K562 (cell line): ENCODE results near the gene SH2D4B. TPM values are rescaled to one million over a fixed set of nuclear protein-coding genes. Genes with fewer than 3 reads are reported as not detected.

Source experiments
- C11orf30 ChIP-seq: fragments of 450-650 bp; IDR thresholded peaks from 2 replicates; pipeline ENCODE4 v1.6.1; 2016; ENCODE audit warnings: low read depth, mild to moderate bottlenecking
- CSDE1 ChIP-seq, 2 experiments: fragments of 450-650 bp; IDR thresholded peaks; 2 replicates each; pipeline ENCODE4 v1.6.1; 2016; ENCODE audit warnings: mild to moderate bottlenecking in 1 of 2
- CTBP1 ChIP-seq: fragments of 450-650 bp; IDR thresholded peaks from 2 replicates; pipeline ENCODE4 v1.6.1; 2016; ENCODE audit warnings: borderline replicate concordance
- CTCF ChIP-seq, 3 experiments: IDR thresholded peaks in 2 of 3; conservative IDR thresholded peaks in 1 of 3; 2 replicates each; pipeline ENCODE4 v1.5.1; 2011 to 2012; ENCODE audit warnings: low read length in 3 of 3, mild to moderate bottlenecking in 3 of 3, control low read depth in 2 of 3, improper control_type of control experiment in 1 of 3, inconsistent platforms in 1 of 3, low read depth in 1 of 3, mixed read lengths in 1 of 3, moderate library complexity in 1 of 3; ENCODE audit not compliant: insufficient read depth in 2 of 3
- DMBX1 ChIP-seq: fragments of 250-450 bp; sonication (Bioruptor Pico); IDR thresholded peaks from 2 replicates; pipeline ENCODE4 v1.8.0; 2022; ENCODE audit warnings: inconsistent platforms, mild to moderate bottlenecking, moderate library complexity, borderline replicate concordance
- FOSL1 ChIP-seq: fragments of 200-800 bp; sonication (Bioruptor generic); conservative IDR thresholded peaks from 2 replicates; pipeline ENCODE4 v1.6.1; 2016; ENCODE audit warnings: missing genetic modification characterization, missing compliant biosample characterization
- GTF2A2 ChIP-seq: IDR thresholded peaks from 2 replicates; pipeline ENCODE4 v1.6.1; 2016; ENCODE audit warnings: mild to moderate bottlenecking, missing genetic modification characterization, missing compliant biosample characterization
- KDM1A ChIP-seq, 2 experiments: fragments of 450-650 bp; IDR thresholded peaks; 2 replicates each; pipeline ENCODE4 v1.6.1; 2016; ENCODE audit warnings: mild to moderate bottlenecking in 2 of 2
- MTF1 ChIP-seq: fragments of 250-450 bp; sonication (Bioruptor Pico); IDR thresholded peaks from 2 replicates; pipeline ENCODE4 v1.9.0; 2021; ENCODE audit warnings: moderate library complexity, mild to moderate bottlenecking, inconsistent platforms, borderline replicate concordance
- TSC22D4 ChIP-seq: fragments of 450-650 bp; IDR thresholded peaks from 2 replicates; pipeline ENCODE4 v1.6.1; 2016; ENCODE audit warnings: missing genetic modification characterization, missing biosample characterization, control low read depth
- ZMIZ1 ChIP-seq, 2 experiments: fragments of 150-350 bp in 1 of 2; IDR thresholded peaks; 2 replicates each; pipeline ENCODE4 v1.6.1; 2012 to 2016; ENCODE audit warnings: low read depth in 2 of 2, low read length in 2 of 2, mild to moderate bottlenecking in 1 of 2, moderate library complexity in 1 of 2
- ZNF3 ChIP-seq: fragments of 250-450 bp; sonication (Bioruptor Pico); IDR thresholded peaks from 2 replicates; pipeline ENCODE4 v1.5.0; 2021; ENCODE audit warnings: mild to moderate bottlenecking, moderate library complexity
- polyA plus RNA-seq, 8 experiments: library from polyadenylated mRNA; depleted of rRNA in 4 of 8; stranded (reverse) in 5 of 8; unstranded in 3 of 8; fragments of >200 nt; fragmentation: Nextera tagmentation in 2 of 8; fragmentation: Illumina TruSeq in 1 of 8; extraction: Ambion mirVana in 2 of 8; extraction: Trizol in 1 of 8; gene quantifications; 2 replicates each; pipeline versions ENCODE4 v1.2.1 to v1.2.3, GENCODE V29; 2011 to 2014; ENCODE audit warnings: inconsistent platforms in 1 of 8, missing spikeins in 1 of 8
- total RNA-seq, 7 experiments: library from RNA; depleted of rRNA in 6 of 7; stranded (reverse); fragments of >200 nt in 6 of 7; fragmentation: Illumina TruSeq in 2 of 7; extraction: Trizol in 2 of 7; gene quantifications; 2 replicates each; pipeline versions ENCODE4 v1.2.1 to v1.2.3, GENCODE V29; 2011 to 2021; ENCODE audit warnings: low replicate concordance in 1 of 7
- TF ChIP-seq, protein P1 (sequence below): sonication (generic); formaldehyde crosslinking; IDR thresholded peaks from 2 replicates; pipeline ENCODE4 v1.8.0; 2023; ENCODE audit warnings: missing genetic modification reagents, mild to moderate bottlenecking, borderline replicate concordance
- TF ChIP-seq, protein P2 (sequence below): fragments of 250-450 bp; sonication (Bioruptor Pico); IDR thresholded peaks from 2 replicates; pipeline ENCODE4 v1.8.0; 2022; ENCODE audit warnings: moderate library complexity, mild to moderate bottlenecking, inconsistent platforms

Gene SH2D4B
- total and polyA plus RNA-seq, 9 of the 15 experiments (the other 6 are each of a cell fraction or from before 2014, with no cell fraction given): 0.03 to 0.14 (median 0.04) TPM; not detected in 4

DNA sequence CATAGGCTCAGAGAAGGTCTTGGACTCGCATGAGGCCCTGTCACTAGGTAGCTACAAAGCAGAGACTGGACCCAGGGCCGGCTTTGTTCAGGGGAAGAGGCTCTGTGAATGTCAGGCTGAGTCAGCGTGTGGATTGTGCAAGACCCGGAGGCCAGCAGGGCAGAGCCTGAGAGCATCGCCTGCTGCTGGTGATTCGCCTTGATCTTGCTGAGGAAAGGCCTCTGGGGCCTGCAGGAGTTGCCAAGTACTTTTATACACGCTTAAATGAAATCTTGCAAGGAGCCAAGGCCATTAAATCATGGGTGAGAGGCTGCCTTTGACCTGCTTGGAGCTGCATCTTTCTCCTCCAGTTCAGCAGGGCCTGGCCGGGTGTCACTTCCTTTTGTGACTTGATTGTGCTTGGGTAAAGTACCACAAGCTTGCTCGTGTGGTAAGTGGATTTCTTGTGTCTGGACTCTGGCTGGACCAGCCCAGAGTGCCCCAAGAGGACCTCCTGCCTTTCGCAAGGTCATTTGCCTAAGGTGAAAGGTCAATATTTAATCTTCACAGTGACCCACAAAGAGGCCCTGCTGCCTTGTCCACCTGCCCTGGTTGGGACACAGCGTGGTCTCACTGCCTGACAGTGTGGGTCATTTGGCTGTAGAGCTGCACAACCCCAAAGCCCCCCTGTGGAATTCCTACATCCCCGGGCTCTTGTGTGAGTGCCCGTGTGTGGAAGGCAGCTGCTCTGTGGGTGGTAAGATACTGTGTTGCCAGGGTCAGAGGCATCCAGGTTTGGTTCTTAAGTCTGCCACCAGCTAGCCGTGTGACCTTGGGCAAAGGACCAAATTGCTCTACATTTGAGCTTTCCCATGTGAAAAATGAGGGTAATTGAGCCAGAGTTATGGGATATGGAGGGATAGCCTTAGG lies 38.6 kb upstream of the SH2D4B start (continued):
- TF ChIP-seq, protein P1, sequence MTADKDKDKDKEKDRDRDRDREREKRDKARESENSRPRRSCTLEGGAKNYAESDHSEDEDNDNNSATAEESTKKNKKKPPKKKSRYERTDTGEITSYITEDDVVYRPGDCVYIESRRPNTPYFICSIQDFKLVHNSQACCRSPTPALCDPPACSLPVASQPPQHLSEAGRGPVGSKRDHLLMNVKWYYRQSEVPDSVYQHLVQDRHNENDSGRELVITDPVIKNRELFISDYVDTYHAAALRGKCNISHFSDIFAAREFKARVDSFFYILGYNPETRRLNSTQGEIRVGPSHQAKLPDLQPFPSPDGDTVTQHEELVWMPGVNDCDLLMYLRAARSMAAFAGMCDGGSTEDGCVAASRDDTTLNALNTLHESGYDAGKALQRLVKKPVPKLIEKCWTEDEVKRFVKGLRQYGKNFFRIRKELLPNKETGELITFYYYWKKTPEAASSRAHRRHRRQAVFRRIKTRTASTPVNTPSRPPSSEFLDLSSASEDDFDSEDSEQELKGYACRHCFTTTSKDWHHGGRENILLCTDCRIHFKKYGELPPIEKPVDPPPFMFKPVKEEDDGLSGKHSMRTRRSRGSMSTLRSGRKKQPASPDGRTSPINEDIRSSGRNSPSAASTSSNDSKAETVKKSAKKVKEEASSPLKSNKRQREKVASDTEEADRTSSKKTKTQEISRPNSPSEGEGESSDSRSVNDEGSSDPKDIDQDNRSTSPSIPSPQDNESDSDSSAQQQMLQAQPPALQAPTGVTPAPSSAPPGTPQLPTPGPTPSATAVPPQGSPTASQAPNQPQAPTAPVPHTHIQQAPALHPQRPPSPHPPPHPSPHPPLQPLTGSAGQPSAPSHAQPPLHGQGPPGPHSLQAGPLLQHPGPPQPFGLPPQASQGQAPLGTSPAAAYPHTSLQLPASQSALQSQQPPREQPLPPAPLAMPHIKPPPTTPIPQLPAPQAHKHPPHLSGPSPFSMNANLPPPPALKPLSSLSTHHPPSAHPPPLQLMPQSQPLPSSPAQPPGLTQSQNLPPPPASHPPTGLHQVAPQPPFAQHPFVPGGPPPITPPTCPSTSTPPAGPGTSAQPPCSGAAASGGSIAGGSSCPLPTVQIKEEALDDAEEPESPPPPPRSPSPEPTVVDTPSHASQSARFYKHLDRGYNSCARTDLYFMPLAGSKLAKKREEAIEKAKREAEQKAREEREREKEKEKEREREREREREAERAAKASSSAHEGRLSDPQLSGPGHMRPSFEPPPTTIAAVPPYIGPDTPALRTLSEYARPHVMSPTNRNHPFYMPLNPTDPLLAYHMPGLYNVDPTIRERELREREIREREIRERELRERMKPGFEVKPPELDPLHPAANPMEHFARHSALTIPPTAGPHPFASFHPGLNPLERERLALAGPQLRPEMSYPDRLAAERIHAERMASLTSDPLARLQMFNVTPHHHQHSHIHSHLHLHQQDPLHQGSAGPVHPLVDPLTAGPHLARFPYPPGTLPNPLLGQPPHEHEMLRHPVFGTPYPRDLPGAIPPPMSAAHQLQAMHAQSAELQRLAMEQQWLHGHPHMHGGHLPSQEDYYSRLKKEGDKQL (CRISPR knock-in tag): no peak
- TF ChIP-seq KDM1A (IDR thresholded peaks at IDR 0.05) (peak; percentile 38 to 45), CTBP1 (peak; percentile 87), FOSL1 (tag) (peak; percentile 95), DMBX1 (peak; percentile 89), ZMIZ1 (IDR thresholded peaks at IDR 0.05; ENCODE audit: low read depth in 2 of 2, low read length in 2 of 2) (no peak), GTF2A2 (no peak), TSC22D4 (tag) (no peak), CSDE1 (IDR thresholded peaks at IDR 0.05) (no peak), CTCF (IDR thresholded peaks at IDR 0.05 in 2 of 3, conservative IDR thresholded peaks at IDR 0.05 in 1 of 3; ENCODE audit: insufficient read depth in 2 of 3, low read depth in 1 of 3, low read length in 3 of 3) (no peak), C11orf30 (peak; percentile 88), ZNF3 (CRISPR knock-in tag) (no peak), MTF1 (no peak)
- TF ChIP-seq, protein P2, sequence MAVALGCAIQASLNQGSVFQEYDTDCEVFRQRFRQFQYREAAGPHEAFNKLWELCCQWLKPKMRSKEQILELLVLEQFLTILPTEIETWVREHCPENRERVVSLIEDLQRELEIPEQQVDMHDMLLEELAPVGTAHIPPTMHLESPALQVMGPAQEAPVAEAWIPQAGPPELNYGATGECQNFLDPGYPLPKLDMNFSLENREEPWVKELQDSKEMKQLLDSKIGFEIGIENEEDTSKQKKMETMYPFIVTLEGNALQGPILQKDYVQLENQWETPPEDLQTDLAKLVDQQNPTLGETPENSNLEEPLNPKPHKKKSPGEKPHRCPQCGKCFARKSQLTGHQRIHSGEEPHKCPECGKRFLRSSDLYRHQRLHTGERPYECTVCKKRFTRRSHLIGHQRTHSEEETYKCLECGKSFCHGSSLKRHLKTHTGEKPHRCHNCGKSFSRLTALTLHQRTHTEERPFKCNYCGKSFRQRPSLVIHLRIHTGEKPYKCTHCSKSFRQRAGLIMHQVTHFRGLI: no peak
